Prostate gland (tissue), 2 donors: Measurements from ENCODE around the gene ZMYND8. TPM values are rescaled to one million over a fixed set of nuclear protein-coding genes. Genes with fewer than 3 reads are reported as not detected.

Experiments used
- DNase-seq: peaks from one replicate; pipeline ENCODE4 v3.0.0-alpha.2; 2019; ENCODE audit warnings: low spot score
- H3K27ac ChIP-seq, 2 donors: fragments of 200-600 bp; sonication (generic); 2 replicates each; pipeline ENCODE4 v1.5.1; 2017 to 2019
- H3K27me3 ChIP-seq: fragments of 200-600 bp; sonication (generic); replicated peaks from 2 replicates; pipeline ENCODE4 v1.5.1; 2019; ENCODE audit not compliant: insufficient read depth
- H3K36me3 ChIP-seq, 2 donors: fragments of 200-600 bp; sonication (generic); 1 replicate in 1 of 2; 2 replicates in 1 of 2; pipeline versions ENCODE4 v1.5.1 to v1.8.1; 2017 to 2019
- H3K4me1 ChIP-seq: fragments of 200-600 bp; sonication (generic); replicated peaks from 2 replicates; pipeline ENCODE4 v1.5.1; 2019
- H3K4me3 ChIP-seq, 2 donors: fragments of 200-600 bp; sonication (generic); 2 replicates each; pipeline ENCODE4 v1.5.1; 2017 to 2019
- H3K9me3 ChIP-seq: fragments of 200-600 bp; sonication (generic); 2 replicates; pipeline ENCODE4 v1.5.1; 2017
- CTCF ChIP-seq, 4 experiments: fragments of 200-600 bp in 2 of 4; fragments of 450-650 bp in 2 of 4; sonication (generic) in 2 of 4; IDR thresholded peaks; 1 replicate in 3 of 4; 2 replicates in 1 of 4; pipeline ENCODE4 v1.5.1; 2016 to 2019; ENCODE audit warnings: antibody characterized with exemption in 4 of 4, mild to moderate bottlenecking in 2 of 4, moderate library complexity in 2 of 4
- POLR2A ChIP-seq: fragments of 450-650 bp; IDR thresholded peaks from one replicate; pipeline ENCODE4 v1.6.1; 2016; ENCODE audit warnings: antibody characterized with exemption, mild to moderate bottlenecking
- POLR2AphosphoS5 ChIP-seq: sonication (generic); formaldehyde crosslinking; IDR thresholded peaks from one replicate; pipeline ENCODE4 v1.6.1; 2017; ENCODE audit warnings: antibody characterized with exemption
- WGBS: methylation state at CpG from one replicate; pipeline ENCODE4 v1.1.5; 2018; 5-methylcytosine and 5-hydroxymethylcytosine counted together
- intact Hi-C: fragments of 100-400 bp; cut with DNase I; formaldehyde crosslinking; loops from one replicate; pipeline ENCODE4 v1.14.2; 2022
- total RNA-seq, 2 donors: library from RNA; depleted of rRNA; stranded (reverse); fragments of >200 nt; gene quantifications; one replicate each; pipeline ENCODE4 v1.1.0, GENCODE V29; 2016

Gene ZMYND8
- total RNA-seq, 2 donors from 2014 or later, result 19.9 to 70.9 TPM

GRCh38 chr20:47359530-47360296, 3.2 kb upstream of the ZMYND8 start:
- DNase-seq, result no peak
- peak overlapping the region; percentile 99 for H3K27ac ChIP-seq
- no peaks in the 10 kb centered on the region for H3K27me3 ChIP-seq
- peaks cover 54% of the 10 kb centered on the region for H3K4me1 ChIP-seq
- intact Hi-C loops, result loop anchor here (2.0 to 5.0 kb wide), 4 partner anchors 25 to 82 kb away; no protein-coding TSS in a partner anchor
- no peaks in the 10 kb centered on the region for H3K9me3 ChIP-seq
- H3K36me3 ChIP-seq, result no peaks in the 10 kb centered on the region
- H3K4me3 ChIP-seq, result no peak overlapping the region
- TF ChIP-seq POLR2A (no peak), CTCF (IDR thresholded peaks at IDR 0.05) (no peak), POLR2AphosphoS5 (no peak)
- WGBS, result 58% methylated on average over 9 of the region's 9 CpGs

- H3K4me1 ChIP-seq, result peaks cover 62% of the 10 kb centered on the region
- DNase-seq, result peak; percentile 95
- no peaks in the 10 kb centered on the region for H3K36me3 ChIP-seq
- TF ChIP-seq CTCF (IDR thresholded peaks at IDR 0.05) (no peak), POLR2AphosphoS5 (peak; percentile 98), POLR2A (peak; percentile 56)
- H3K9me3 ChIP-seq, result no peaks in the 10 kb centered on the region
- peak overlapping the region; percentile 99 for H3K27ac ChIP-seq
- H3K27me3 ChIP-seq, result no peaks in the 10 kb centered on the region
- intact Hi-C loops, result loop anchor here (2.0 to 5.0 kb wide), 3 partner anchors 24 to 82 kb away; no protein-coding TSS in a partner anchor
- H3K4me3 ChIP-seq, result no peak overlapping the region
- 9% methylated on average over 17 of the region's 17 CpGs for WGBS
Measured at GRCh38 chr20:47358672-47359529, 2.4 kb upstream of the ZMYND8 start.

- intact Hi-C loops, result loop anchor here (2.0 to 5.0 kb wide), 3 partner anchors 23 to 81 kb away; no protein-coding TSS in a partner anchor
- H3K27ac ChIP-seq, result peak overlapping the region; percentile 99
- TF ChIP-seq POLR2AphosphoS5 (no peak), POLR2A (no peak), CTCF (IDR thresholded peaks at IDR 0.05) (no peak)
- no peaks in the 10 kb centered on the region for H3K36me3 ChIP-seq
- peaks cover 69% of the 10 kb centered on the region for H3K4me1 ChIP-seq
- WGBS, result 14% methylated on average over 15 of the region's 15 CpGs
- H3K4me3 ChIP-seq, result no peak overlapping the region
- H3K27me3 ChIP-seq, result no peaks in the 10 kb centered on the region
- DNase-seq, result no peak
- H3K9me3 ChIP-seq, result no peaks in the 10 kb centered on the region
Measured at GRCh38 chr20:47358039-47358671, 1.7 kb upstream of the ZMYND8 start.

GRCh38 chr20:47357296-47358038, 968 bp upstream of the ZMYND8 start:
- TF ChIP-seq POLR2A (peak; percentile 33), POLR2AphosphoS5 (peak; percentile 93), CTCF (IDR thresholded peaks at IDR 0.05) (peak in 1 of 4 experiments; percentile 21)
- Histone ChIP-seq H3K4me1 (peaks cover 72% of the 10 kb centered on the region), H3K4me3 (no peak overlapping the region), H3K9me3 (no peaks in the 10 kb centered on the region), H3K36me3 (no peaks in the 10 kb centered on the region), H3K27me3 (no peaks in the 10 kb centered on the region), H3K27ac (peak overlapping the region; percentile 99)
- peak; percentile 94 for DNase-seq
- WGBS, result 2% methylated on average over 29 of the region's 29 CpGs
- intact Hi-C loops, result loop anchor here (2.0 to 5.0 kb wide), 3 partner anchors 23 to 80 kb away; no protein-coding TSS in a partner anchor
